Measurements from ENCODE around the gene TOLLIP.

The TOLLIP gene

DNA sequence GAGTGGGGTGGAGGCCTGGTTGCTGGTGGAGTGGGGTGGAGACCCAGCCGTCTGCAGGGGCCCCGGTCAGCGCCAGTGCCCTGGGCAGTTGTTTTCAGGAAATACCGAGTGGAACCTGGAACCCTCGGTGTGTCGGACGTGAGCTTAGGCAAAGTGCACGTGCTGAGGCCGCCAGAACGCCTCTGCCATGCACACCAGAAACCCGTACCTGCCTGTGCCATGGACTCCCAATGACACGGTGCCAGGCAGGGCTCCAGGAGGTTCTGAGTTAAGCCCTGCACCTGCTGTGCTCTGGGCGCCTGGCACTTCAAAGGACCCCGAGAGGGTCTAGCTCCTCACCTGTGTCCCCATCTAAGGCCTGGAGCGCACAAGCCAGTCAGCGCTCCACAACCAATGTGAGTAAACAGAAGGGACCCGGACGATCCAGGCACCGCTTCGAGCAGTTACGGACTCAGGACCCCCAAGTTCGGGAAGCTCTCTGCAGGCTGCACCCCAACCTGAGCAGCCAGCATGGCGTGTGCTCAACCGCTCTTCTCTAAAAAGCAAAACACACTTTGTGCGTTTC, 12.3 kb downstream of the TOLLIP start:
- no peak for DNase-seq

DNA sequence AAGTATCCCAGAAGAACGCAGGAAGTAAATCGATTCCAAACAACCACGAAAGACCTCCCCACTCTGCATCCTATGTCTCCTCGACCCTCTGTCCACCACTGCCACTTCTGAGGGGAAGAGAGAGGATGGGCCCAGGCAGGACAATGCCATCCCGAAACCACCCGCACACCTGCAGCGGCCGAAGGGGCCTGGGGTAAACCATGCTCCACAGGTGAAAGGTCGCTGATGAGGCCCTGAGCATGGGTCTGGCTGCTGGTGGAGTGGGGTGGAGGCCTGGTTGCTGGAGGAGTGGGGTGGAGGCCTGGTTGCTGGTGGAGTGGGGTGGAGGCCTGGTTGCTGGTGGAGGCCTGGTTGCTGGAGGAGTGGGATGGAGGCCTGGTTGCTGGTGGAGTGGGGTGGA, 13.1 kb downstream of the TOLLIP start:
- no peak for DNase-seq

DNA sequence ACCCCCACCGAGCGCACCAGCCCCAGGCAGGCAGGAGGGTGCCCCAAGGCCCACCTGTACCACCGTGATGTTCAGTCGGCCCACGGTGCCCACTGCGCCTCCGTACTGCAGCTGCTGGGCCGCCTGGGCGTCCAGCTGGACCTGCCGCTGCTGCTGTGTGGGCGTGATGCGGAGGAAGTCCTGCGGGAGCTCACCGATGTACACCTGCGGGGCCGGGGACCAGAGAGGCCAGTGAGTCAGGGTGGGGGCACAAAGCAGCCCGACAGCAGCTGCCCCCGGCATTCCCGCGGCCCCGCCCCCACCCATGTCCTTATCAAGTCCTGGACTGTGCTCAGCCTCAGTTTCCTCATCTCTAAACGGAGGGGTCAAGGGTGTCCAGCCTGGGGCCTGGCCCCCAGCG, 13.8 kb downstream of the TOLLIP start:
- DNase-seq, result no peak

DNA sequence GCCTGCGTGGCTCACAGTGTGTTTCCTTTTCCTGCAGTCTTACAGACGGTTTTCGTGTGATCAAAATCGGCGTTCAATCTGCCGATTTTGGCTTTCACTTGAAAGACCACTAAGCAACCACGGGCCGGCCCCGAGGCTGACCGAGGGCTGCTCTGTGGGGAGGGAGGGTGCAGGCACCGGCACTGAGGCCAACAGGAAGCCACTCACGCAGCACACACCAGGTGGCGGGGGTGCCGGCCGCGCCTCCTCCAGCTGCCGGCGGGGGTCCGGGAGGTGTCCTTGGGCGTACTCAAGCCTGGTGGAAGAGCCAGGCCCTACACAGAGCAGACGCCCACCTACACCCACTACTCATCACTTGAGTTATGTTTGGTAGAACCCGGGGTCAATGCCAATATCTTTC, 14.3 kb downstream of the TOLLIP start:
- DNase-seq, result no peak

DNA sequence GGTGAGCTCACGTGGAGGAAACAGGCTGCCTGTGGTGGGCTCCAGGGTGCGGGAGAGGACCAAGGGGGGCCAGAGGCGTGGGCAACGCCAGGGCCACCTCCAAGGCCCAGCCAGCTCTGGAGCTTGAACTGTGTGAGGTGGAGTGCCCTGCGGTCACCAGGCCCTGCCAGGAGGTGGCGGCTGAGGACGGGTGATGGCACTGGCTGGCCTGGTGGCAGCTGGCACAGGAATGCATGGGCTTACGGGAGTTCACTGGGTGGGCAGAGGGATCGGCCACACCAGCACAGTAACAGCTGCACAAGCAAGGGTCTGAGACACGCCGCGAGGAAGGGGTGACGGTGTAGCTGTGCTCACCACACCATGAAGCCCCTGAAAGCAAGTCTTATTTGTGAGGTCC, 15.8 kb downstream of the TOLLIP start:
- no peak for DNase-seq

DNA sequence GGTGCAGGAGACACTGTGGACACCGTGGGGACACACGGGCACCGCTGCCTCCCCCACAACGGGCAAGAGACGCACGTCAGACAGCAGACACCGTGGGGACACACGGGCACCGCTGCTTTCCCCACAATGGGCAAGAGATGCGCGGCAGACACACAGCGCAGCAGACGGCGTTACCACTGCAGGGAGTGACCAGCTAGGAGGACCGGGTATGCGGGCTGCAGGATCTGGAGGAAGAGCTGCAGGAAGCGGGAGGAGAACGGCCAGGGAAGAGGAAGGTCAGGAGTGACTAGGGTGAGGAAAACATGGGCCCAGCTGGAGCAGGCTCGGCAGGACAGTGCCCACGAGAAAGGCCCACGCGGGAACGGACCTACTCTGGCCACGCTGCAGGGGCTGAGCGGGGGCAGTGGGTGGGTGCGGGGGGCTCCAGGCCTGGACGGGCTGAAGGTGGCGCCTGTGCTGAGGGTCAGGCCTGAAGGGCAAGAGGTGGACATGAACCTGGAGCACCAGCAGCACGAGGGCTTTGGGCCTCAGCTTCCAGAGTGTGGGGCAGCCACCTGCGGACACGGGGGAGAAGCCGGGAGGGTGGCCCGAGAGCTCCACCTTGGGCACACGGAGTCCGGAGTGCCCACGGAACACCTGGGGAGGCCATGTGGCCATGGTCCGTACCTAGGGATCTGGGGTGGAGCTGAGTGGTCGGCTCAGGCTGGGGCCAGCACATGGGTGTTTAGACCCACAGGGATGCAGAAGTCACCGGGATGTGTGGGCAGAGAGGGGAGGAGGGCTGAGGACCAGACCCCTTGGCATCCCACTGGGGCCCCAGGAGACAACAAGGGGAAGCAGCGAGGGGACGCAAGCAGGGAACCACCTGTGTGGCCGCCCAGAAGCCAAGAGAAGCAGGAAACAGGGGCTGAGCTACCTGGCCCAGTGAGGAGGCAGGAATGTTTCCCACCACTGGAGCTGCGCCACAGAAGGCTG, 16.5 kb downstream of the TOLLIP start:
- no peak for DNase-seq

DNA sequence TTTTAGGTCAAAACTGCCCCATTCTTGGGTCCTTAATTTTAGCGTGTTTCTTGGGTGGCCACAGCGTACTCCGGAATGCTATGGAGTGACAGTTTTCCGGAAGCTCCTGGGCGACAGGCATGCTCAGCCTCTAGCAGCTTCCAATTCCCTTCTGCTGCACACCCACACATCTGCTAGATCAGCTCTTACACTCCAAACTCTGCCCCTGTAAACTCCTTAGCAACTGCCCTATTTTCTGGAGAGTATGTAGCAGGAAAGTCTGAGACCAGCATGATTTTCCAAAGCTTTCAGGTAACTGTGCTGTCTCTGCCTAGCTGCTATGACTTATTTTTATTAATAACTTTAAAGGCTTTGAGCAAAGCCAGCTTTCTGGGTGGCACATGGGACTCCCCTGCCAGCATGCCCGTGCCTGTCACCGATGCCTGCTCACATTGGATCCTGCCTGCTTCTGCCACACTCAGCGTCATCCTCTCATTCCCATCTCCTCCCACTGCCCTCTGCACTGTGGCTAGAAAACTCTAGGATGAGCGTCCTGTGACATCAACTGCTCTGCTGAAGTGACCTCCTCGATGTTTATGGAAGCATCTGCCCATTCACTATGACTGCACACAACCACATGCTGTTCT, 17.3 kb downstream of the TOLLIP start:
- no peak for DNase-seq

DNA sequence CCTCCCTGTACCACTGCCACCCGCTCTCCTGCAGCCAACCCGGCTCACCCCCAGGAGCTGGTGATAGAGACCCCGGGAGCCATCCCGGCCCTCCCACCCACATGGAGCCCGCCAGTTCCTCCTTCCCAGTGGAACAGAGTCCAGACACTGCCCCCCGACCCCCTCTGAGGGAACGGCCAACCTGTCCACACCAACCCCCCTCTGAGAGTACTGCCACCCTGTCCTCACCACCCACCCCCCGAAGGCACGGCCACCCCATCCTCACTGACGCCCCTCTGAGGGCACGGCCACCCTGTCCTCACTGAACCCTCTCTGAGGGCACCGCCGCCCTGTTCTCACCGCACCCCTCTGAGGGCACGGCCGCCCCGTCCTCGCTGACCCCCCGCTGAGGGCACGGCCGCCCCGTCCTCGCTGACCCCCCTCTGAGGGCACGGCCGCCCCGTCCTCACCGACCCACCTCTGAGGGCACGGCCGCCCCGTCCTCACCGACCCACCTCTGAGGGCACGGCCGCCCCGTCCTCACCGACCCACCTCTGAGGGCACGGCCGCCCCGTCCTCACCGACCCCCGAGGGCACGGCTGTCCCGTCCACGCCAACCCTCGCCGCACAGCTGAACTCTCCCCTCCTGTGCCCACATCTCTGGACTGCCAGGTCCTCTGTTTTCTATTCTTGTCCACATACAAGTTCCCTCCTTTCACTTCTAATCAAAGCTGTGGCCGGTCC, 18.0 kb downstream of the TOLLIP start:
- DNase-seq, result no peak

DNA sequence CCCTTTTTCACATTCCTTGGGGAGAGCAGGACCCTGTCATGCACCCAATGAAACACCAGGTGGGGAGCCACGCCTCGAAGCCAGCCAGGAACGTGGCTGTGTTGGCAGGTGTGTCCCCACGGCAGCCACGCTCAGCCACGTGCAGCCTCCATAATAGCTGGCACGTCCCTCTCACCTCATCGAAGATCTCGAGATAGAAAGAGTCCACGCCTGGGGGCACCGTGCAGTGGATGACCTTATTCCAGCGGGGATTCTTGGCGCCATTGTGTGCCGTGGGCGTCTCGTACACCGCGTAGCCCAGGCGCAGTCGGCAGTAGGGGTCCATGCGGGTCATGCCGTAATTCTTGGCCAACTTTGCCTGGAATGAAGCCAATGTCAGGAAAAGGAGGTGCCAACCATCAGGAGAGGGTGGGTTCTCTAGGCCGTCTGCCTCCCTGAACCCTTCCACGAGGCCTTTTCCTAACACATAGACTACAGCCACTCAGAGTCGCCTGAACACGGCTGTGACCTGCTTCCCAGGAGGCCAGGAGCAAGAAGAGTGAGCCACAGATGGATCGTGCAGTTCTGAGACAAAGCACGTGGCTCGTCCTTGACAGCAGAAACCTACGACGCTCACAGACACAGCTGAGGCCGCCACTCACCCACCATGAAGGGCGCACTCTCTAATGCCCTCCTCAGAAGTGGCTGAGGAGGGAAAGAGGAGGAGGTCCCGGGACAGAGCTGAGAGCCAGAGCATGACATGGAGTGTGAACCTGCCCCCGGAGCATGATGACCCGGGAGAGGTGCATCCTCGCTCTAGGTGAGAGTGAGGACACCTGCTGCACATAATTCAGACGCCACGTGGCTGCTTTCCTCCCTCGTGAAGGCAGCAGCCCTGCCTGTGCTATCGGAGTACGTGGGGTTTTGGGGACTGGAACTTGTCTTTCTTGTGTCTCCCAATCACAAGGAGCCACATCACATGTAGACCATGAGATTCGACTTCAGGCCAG, 19.1 kb downstream of the TOLLIP start:
- no peak for DNase-seq

DNA sequence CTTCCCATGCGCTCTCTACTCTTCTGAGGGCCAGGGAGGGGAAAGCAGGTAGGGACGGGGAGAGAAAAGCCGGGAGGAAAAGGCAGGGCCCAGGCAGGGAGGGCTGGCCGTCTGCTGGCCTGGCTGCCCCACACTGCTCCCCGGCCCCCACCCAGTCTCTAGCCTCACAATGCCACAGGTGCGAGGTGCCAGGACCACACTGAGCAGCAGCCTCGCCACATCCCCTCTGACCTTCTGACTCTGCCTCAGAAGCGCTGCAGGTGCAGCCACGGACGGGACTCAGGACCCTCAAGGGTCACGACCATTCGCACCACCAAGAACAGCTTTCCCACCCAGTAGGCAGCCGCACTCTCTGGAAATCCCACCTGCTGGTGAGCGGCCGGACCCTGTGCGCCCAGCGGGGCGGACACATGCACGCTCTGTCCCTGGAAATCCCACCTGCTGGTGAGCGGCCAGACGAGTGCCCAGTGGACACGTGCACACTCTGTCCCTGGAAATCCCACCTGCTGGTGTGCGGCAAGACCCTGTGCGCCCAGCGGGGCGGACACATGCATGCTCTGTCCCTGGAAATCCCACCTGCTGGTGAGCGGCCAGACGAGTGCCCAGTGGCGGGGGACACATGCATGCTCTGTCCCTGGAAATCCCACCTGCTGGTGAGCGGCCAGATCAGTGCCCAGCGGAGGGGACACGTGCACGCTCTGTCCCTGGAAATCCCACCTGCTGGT, 20.1 kb downstream of the TOLLIP start:
- no peak for DNase-seq

DNA sequence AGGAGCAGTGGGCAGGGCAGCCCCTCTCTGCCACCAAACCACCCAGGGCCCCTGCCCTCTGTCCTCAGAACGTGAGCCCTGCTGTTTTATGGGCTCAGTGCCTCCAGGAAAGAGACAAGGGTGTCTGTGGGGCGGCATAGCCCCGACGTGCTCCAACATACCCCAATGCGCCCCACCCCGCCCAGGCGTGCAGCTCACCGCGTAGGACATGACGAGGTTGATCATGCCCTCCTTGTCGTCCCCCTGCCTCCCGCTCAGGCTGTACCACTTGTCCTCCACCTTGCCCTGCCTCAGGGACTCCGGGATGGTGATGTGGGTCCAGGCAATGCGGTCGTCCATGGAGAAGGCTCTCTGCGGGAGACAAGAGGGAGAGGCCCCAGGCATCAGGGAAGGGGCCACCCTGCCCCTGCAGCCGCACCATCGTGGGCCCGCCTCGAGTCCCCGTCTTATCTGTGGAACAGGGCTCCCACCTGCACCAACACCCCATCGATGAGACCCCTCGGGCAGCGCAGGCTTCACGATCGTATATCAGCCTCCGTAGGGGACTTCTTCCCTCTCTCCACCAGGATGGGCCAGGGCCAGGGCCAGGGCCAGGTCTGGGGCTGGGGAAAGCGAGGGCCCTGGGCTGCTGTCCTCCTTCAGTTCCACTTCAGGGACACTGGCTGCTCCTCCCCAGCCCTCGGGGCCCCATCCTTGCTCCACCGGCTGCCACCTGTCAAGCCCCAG, 20.8 kb downstream of the TOLLIP start:
- no peak for DNase-seq

DNA sequence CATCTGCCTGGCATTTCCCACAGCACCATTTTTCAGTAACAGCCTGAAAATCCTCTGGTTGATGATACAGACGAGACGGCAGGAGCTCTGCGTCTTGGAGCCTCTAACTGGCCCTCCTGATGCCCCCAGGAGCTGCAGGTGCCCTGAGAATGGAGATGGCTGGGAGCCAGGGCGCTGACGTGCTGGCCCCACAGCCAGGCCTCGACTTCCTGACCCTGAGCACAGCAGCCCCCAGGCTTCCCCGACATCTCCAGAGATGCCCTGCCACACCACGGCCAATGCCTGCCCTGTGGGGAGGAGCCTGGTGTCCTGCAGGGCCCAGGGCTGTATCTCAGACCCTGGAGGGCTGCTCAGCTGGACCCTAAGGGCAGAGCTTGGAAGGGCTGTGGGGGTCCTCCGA, 21.5 kb downstream of the TOLLIP start:
- DNase-seq, result no peak

DNA sequence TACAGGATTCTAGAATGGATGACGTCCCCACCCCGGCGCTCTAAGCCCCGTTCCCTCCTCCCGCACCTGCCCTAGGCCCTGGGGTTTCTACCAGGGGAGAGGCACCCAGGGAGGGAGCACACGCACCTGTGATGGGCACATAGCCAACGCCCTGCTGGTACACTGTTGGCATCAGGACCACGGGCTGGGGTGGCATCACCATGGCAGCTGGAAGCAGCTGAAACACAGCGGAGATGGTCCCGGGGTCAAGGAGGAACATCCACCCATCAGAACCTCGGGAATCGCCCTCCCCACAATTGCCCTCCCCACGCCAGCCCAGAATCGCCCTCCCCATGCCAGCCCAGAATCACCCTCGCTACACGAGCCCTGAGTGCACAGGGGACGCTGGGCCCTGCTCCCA, 23.6 kb downstream of the TOLLIP start:
- DNase-seq, result no peak

DNA sequence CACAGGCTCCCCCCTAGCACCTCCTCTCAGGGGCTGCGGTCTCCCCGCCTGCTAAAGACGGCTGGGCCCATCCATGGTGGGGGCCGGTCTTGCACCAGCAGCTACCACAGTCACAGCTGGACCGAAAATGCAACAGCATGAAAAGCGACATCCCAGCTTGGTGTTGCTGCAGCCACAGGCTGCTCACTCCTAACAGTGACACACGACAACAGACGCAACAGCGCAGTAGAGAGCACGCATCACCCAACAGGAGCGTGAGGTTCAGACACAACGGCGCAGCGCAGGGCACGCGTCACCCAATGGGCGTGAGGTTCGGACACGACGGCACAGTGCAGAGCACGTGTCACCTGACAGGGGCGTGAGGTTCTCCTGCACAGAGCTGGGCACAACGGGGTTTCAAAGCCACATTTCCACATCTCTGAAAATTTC, 24.1 kb downstream of the TOLLIP start:
- DNase-seq, result no peak

DNA sequence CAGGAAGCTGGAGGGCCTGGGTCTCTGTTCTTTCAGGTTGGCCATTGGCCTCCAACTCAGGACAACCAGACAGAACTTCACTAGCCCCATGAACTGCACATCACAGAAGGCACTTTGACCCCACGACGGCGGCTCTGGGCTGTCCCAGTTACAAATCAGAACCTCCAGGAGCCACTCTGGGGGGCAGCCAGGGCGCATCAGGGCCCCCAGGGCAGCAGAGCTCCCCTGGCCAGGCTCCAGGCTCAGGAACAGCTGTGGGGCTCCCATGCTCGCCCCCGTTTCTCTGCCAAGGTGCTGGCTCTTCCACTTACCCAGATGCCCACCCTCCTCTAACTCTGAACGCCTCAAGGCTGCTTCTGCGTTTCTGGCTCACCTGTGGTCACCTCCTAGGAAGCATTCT, 25.5 kb downstream of the TOLLIP start:
- DNase-seq, result no peak

DNA sequence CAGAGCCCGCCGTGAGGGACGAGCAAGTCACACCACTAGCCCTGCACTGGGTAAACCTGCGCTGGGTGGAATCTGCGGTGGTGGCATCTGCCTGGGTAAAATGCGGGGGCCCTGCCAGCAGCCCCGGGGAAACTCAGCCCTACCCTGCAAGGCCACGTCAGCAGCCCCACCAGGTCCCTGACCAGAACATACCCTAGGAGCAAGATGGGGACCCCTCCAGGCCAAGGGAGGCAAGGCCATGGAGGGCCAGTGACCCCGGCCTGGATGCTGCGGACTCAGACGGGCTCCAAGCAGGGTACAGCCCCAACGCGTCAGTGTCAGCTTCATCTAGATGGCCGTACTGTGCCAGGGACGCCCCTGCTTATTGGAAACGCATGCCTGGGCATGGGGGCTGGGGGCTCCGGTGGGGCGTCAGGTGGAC, 26.3 kb downstream of the TOLLIP start:
- no peak for DNase-seq

DNA sequence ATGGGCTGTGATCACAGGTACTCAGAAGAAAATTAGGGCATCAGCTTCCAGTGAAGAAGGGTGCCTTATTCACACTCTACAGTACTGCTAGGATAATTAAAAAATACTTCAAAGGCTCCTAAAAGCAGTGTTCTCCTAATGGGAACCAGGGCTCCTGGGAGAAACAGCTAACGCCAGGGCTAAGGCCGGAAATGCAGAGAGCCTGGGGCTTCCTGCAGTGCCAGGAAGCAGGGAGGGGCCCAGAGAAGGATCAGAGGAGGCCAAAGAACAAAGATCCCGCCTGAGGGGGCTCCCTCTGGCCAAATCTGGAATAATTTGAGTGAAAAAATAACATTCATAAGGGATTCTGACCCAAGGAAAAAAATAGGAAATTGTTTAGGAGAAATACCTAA, 27.5 kb downstream of the TOLLIP start:
- no peak for DNase-seq

DNA sequence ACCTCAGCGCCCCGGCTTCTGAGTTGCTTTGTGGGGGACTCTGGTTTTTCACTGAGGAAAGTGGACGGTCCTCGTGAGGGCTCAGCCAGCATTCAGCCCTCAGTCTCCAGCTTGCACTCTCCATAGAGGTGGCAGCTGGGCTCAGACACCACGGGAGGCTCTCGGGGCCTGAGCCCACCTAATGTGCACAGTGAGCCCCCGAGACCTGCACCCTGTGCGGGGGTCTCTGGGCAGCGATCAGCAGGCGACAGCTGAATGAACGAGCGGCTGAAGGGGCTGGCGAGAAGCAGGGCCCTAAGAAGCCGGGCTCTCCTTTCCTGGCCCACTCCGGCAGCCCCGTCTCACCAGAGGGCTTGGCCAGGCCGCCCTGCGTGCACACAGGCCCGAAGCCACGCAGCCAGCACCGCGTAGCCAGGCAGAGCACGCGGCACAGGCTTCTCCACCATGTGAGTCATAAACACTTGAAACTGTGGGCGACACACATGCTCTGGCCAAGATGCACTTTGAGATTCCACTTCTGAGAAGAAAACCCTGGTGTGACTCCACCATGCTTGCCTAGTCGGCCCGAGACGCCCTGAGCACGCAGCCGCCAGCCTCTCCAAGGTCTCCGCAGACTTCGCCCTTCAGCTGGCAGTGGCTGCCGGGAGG, 28.0 kb downstream of the TOLLIP start:
- DNase-seq, result no peak

DNA sequence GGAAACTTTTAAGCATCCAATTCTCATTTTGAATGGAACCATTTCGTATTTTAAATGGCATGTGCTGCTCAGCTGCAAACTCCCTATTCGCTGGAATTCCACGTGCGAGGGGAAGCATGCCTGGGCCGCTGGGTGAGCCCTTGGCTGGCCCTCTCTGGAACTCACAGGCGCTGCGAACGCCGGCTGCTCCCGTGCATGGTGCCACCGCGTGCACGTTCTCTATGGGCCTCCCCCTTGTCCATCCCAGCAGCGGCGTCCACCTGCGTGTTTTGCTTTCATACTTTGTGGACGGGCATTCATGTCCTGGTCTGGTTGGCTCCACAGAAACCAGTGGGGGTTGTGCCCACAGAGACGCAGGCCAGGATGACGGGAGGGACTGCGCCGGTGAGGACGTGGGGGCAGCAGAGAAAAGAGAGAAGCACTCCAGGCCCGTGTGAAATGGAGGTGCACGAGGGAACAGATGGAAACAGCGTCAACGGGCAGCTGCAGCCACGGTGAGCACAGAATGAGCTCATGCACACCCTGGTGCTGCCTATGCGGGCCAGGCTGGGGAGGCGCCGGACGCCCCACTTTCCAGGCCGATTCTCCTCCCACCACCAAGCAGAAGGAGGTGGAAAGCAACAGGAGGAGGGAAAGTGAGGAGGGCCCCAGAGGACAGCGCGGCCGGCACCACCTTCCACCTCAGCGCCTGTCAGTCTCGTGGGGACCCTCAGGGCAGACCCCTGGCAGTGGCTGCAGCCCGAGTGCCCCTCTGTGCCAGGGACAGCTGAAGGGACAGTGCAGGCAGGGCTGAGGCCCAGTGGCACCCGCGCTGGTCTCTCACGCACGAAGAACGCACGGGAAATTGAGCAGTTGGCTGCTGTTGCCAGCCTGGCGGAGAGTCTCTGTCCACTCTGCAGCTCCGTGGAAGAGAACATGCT, 29.1 kb downstream of the TOLLIP start:
- no peak for DNase-seq
